NCI-H1436 (cell line): ENCODE results near the gene CPM.
"Not testable (repeated sequence)": the region's sequence is repeated elsewhere in the genome, so short reads cannot be mapped to it uniquely, and the experiment has no call there.

ENCODE experiments used
- DNase-seq: peaks from one replicate; lab custom pipeline; 2025; lab: John Stamatoyannopoulos, UW

The CPM gene

GRCh38 chr12:68807274-68807575 lies 125.7 kb downstream of the CPM start:
- not testable (repeated sequence) for DNase-seq

GRCh38 chr12:68806488-68807237 lies 126.3 kb downstream of the CPM start:
- no peak for DNase-seq

- DNase-seq, result no peak
Measured at GRCh38 chr12:68805592-68806120, 127.3 kb downstream of the CPM start.

GRCh38 chr12:68804657-68805591 lies 128.0 kb downstream of the CPM start:
- DNase-seq, result no peak

- no peak for DNase-seq
Measured at GRCh38 chr12:68803948-68804656, 128.9 kb downstream of the CPM start.

GRCh38 chr12:68802911-68803651 lies 129.9 kb downstream of the CPM start:
- DNase-seq, result not testable (repeated sequence)

GRCh38 chr12:68802372-68802745 lies 130.6 kb downstream of the CPM start:
- DNase-seq, result not testable (repeated sequence)
